Caki2 (cell line): ENCODE data around the gene LARP6. TPM values are rescaled to one million over a fixed set of nuclear protein-coding genes. Genes with fewer than 3 reads are reported as not detected.
"Not testable (repeated sequence)": the region's sequence is repeated elsewhere in the genome, so short reads cannot be mapped to it uniquely, and the experiment has no call there.

Experiments used
- DNase-seq: peaks from one replicate; pipeline ENCODE4 v3.0.0-alpha.2; 2015; ENCODE audit warnings: low read depth
- in situ Hi-C: cut with HindIII; loops from 2 replicates; pipeline ENCODE4 v1.10.0; 2016; ENCODE audit warnings: low sequenced_read_pairs, low pct_unique_long_range_greater_than_20kb, mixed read lengths
- total RNA-seq: library from RNA; depleted of rRNA; stranded (reverse); fragments of >200 nt; shearing (Covaris generic); gene quantifications from 2 replicates; pipeline ENCODE4 v1.2.3, GENCODE V29; 2014; ENCODE audit warnings: low replicate concordance

LARP6 gene
- total RNA-seq, 1 experiment from 2014 or later, result 35.4 TPM

DNA sequence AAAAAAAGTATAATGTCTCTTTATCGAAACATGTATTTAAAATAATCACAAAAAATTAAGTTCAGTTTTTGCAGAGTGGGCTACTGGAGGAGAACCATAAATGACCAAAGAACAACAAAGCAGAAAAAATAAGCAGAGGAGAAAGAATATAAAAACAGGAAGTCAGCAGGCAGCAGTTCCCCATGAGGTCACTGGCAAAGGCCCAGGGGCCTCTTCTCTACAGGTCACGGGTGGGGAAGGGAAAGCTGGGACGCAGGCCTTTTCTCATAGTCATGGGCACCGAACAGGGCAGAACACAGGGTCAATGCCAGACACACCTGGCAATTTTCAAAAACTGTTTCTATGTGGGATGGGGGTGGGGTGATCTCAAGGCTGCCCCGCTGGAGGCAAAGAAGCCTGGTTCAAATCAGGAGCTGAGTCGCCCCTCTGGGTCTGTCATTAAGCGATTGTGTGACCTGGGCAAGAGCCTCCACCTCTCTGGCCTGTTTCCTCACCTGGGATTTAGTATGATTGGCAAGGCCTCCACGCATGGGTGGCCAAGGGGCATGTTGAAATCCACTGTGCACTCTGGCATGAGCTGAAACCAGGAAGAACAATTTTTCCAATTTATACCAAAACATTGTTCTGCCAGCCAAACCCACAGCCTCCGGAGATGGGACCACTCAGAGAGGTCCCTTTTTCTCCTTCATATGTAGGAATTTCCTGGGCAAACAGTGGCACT, 46.8 kb downstream of the LARP6 start:
- in situ Hi-C loops, result no loop called here
- DNase-seq, result peak; percentile 47

GRCh38 chr15:70804388-70804787, 49.6 kb downstream of the LARP6 start:
- DNase-seq, in situ Hi-C loops: not testable (repeated sequence)

- no peak for DNase-seq
- in situ Hi-C loops, result no loop called here
Measured at GRCh38 chr15:70802629-70803028, 51.3 kb downstream of the LARP6 start.

DNA sequence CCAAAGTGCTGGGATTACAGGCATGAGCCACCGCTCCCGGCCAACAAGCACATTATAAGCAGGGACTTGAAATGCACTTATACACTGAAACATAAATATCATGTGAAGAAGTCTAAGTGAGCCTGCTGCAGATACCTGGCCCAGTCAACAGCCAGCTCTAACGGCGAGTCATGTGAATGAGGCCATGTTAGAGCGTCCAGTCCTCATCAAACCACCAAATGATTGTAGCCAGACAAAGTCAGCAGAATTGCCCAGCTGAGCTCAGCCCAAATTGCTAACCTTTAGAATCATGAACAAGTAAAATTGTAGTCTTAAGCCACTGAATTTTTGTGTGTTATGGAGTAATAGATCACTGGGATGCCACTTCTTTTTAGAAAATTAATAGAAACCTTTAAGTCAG, 52.8 kb downstream of the LARP6 start:
- in situ Hi-C loops, result no loop called here
- no peak for DNase-seq

DNA sequence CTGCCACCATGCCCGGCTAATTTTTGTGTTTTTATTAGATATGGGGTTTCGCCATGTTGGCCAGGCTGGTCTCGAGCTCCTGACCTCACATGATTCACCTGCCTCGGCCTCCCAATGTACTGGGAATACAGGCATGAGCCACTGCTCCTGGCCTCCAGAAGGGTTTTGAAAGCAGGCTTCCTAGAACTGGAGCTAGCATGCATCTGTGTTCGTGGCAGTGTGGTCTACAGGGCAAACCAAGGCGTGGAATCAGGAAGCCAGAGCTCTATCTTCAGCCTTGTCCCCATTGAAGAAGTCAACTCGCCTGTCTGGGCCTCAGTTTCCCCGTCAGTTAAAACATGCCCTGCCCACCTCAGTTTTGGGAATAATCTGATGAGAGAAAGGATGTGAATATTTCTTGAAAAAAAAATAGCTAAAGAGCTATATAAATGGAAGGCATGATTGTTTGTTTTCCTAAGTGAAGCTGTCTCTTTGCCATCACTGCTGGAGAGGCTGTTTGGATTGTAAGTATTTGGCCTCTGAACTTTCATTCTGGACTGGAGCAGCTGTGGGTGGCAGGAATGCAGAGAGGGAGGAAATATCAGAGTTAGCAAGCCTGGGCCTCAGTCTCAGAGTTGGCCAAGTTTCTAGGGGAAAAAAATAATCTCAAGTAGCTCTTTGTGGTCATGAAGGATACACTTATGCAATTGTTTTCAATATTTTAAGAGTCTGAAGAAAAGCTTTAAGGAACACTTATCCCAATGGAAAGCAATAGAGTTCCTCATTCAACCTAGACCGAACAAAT, 54.1 kb downstream of the LARP6 start:
- DNase-seq, result peak; percentile 70
- in situ Hi-C loops, result no loop called here

DNA sequence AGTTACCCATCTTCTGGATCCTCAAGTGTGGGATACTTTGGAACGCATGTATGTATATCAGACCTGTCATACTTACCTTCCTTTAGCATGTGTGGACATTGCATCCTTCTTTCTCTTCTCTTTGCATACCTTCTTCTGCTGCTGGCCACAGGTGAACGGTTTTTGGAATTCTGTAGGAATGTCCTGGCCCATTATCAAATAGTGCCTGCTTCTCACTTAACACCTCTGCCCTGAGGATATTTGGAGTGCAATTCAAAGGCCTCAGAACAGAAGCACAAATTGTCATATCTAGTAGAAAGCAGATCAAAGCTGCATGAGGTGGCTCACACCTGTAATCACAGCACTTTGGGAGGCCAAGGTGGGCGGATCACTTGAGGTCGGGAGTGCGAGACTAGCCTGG, 56.5 kb downstream of the LARP6 start:
- no peak for DNase-seq
- in situ Hi-C loops, result no loop called here

- no peak for DNase-seq
- in situ Hi-C loops, result no loop called here
Measured at GRCh38 chr15:70796516-70797310, 57.2 kb downstream of the LARP6 start.

DNA sequence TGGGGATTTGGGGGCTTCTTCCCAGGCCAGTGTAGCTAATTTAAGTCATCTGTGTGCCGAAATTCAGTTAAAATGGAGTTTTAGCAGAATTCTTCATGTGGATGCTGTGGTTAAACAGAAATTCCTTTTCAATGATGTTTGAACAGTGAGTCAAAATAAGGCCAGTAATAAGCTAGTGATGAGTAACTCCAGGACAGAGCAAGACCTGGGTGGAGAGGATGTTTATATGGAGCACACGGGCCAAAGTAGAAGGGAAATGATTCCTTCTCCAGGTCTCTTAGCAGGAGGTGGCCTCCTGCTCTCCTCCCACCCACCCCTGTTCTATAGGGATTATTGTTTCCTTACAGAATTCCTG, 58.7 kb downstream of the LARP6 start:
- in situ Hi-C loops, result no loop called here
- DNase-seq, result peak; percentile 80

DNA sequence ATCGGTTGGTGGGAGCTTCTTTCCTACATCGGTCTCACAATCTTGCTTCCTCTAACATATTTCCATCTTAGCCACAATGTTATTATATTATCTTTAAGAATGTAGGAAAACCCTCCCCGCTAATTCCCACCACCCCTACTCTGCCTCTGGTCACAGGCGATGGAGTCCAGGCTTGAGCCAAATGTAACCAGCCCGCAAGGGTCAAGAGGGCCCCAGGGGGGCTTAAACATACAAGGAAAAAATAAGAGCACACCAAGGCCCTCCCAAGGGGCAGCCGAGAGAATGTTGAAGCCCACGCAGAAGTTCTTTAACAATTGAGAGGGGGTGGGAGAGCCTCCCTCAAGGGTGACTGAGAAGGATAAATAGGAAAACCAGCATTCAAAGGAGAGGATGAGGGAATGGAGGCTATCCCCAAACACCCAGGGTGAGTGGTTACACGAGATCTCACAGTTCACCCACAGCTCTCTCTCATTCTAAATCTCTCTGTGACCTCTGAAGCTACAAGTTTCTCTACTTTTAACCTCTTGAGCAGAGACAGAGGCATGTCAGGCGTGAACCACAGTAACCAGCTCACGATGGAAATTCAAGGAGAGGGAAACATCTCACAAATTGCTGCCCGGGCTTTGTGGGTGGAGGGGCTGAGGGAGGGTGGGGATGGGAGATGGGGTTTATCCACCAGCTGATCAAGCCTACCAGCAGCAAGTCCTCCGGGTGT, 59.2 kb downstream of the LARP6 start:
- in situ Hi-C loops, result no loop called here
- DNase-seq, result no peak

GRCh38 chr15:70793694-70794093, 60.3 kb downstream of the LARP6 start:
- DNase-seq, result no peak
- in situ Hi-C loops, result no loop called here

- DNase-seq, result peak; percentile 73
Measured at GRCh38 chr15:70792171-70792573, 61.8 kb downstream of the LARP6 start.

DNA sequence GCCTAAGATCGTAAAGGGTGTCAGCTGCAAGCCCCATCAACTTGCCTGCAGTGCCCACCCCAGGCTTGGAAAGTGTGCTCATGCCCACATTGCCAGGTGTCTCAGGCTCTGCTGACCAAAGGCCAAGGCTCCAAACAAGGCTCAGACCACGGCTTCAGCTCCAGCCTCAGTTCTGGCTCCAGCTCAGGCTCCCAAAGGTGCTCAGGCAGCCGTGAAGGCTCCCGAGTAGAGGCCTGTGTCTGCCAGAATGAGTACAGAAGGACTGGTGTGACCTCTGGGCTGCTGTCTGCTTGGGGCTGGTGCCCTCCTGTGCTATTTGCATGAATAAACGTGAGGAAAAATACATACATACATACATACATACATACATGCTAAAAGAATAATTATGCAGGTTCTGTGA, 62.7 kb downstream of the LARP6 start:
- in situ Hi-C loops, result no loop called here
- no peak for DNase-seq

More at GRCh38 chr15:70792171-70792573, 61.8 kb downstream of the LARP6 start:
- in situ Hi-C loops, result no loop called here

- in situ Hi-C loops, result no loop called here
- DNase-seq, result no peak
Measured at GRCh38 chr15:70789213-70789612, 64.7 kb downstream of the LARP6 start.

DNA sequence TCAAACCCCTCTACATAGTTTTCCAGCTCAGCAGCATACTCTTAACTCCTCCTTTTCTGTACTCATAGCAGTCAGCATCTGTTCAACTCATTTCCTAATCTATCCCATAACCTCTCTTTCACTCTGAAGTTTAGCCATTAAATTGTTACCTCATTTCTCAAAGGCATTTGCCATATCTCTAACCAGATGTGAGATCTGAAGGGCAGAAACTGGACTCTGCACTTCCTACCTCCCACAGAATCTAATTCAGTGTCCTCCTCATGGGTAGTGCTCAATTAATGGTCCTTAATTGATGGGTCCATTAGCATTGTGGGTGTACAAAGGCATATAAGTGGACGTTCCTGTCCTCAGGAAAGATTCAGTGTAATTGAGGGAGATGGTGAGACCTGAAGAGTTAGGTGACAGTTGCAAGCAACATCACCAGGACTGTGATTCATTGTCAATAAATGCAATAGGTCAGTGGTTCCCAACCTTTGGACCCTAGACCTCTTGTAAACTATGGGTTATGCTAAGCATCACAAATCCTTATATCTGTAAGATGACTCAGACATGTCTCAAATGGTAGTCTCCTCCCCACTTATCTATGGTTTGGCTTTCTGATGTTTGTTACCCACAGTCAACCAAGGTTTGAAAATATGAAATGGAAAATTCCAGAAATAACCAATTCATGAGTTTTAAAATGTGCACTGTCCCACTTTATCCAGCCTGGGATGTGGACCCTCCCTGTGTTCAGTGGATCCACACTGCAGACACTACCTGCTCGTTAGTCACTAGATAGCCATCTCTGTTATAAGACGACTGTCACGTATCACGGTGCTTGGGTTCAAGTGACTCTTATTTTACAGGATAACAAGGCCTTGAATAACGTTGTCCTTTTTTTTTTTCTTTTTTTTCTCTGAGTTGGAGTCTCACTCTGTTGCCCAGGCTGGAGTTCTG, 65.6 kb downstream of the LARP6 start:
- DNase-seq, result peak; percentile 84
- in situ Hi-C loops, result no loop called here

DNA sequence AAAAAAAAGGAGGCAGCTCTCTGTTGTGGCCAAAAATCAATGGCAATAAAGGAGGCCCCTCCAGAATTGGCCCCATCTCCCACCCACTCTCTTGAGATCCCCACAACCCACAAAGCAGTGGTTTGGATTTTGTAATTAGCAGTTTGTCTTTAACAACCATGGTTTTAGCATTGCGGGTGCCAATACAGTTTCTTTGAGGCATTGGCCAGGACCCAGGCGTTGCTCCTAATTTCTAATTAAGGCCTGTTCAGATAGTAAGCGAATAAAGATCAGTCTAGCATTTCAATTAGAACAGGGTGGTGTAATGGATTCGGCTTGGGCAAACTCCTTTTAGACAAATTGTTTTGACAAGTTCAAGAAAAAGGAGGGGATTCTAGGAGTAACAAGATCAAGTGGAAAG, 67.0 kb downstream of the LARP6 start:
- no peak for DNase-seq
- in situ Hi-C loops, result no loop called here

DNA sequence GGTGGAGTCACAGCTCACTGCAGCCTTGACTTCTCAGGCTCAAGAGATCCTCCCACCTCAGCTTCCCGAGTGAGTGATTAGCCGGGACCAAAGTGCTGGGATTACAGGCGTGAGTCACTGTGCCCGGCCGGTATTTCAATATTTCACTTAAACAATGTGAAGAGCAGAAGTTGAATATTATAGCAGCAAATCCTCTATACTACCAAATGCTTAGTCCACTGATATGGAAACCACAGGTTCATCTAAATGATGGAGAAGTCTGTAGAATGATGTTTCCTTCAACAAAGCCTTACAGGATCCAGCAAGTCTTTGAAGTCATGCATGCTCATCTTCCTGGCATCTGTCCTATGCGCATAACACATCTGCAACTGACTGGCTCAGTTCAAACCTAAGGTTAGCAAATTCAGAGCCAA, 70.3 kb downstream of the LARP6 start:
- peak; percentile 77 for DNase-seq
- in situ Hi-C loops, result no loop called here

GRCh38 chr15:70783041-70783440, 70.9 kb downstream of the LARP6 start:
- in situ Hi-C loops, result no loop called here
- DNase-seq, result no peak
